ENCODE measurements around the gene DOCK4.

GRCh38 chr7:111806232-111806631, 400.0 kb downstream of the DOCK4 start:
- TF ChIP-seq CTCF (IDR thresholded peaks at IDR 0.05) (no peak), POLR2A (IDR thresholded peaks at IDR 0.05) (no peak)

All from testis (tissue), 2 donors.